Stimulated activated CD8-positive, alpha-beta memory T cell treated with anti-CD3 and anti-CD28 coated beads, Interleukin-2, amount 100 ng/mL, for 48 hours (primary cell): ENCODE results near the gene GPR89A.
"Not testable (repeated sequence)": the region's sequence is repeated elsewhere in the genome, so short reads cannot be mapped to it uniquely, and the experiment has no call there.

Experiments used
- DNase-seq, 2 donors: peaks; one replicate each; pipeline ENCODE4 v3.0.0-alpha.2; 2020; ENCODE audit warnings: low read depth in 2 of 2

Gene GPR89A

GRCh38 chr1:145607833-145608733 lies at the start of gene GPR89A:
Gene GPR89A, plus strand, starts transcription at chr1:145607988. Its CDS starts 146 bp downstream, at chr1:145608134.
- peak; percentile 91 to 94 for DNase-seq

- not testable (repeated sequence) for DNase-seq
These were observed 21.0 kb upstream of the GPR89A start for GRCh38 chr1:145586820-145587219.

DNA sequence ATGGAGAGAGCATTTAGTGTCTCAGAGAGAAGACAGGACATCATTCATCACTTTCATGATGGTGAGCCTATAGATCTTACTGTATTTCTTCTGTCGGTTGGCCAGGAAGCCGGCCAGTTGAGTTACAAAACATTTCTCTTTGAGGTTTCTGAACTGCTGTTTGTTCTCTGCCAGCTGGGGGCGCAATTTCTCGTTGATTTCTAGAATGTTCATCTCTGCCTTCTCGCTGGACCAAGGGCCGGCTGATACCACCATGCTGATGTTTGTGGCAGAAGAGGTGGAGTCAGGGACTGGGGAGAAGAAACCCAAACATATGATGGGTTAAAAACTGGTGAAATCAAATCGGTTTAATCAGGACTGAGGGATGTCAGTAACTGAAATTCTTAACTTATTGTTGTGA lies 17.0 kb upstream of the GPR89A start:
- DNase-seq: peak; percentile 8 to 40

DNA sequence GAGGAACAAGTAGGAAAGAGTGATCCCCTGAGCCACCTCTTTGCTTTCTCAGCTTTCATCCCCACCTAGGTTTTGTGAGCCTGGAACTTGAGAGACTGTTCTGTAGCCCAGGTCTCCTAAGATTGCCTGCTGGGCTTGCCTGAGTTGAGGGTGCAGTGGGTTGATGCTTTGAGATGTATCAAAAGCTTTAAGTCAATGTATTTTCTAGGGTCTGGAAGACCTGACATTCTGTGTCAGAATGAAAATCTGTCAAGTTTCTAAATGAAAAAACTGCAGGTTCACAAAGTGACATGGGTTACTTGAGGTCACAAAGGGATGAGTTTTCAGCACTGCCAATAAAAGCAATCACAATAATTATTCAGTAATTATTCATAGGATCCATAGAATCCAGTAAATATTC lies 15.4 kb upstream of the GPR89A start:
- DNase-seq: not testable (repeated sequence)

DNA sequence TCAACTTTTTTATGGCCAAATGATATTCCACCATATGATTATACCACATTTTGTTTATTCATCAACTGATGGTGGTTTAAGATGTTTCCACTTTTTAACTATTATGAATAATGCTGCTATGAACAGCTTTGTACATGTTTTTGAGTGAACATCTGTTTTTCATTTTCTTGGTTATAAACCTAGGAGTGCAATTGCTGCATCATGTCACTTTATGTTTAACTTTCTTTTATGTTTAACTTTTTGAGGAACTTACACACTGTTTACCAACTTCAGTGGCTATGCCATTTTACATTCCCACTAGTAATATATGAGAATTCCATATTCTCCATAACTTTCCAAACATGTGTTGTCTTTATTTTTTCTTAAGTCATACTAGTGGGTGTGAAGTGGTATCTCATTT lies 12.4 kb upstream of the GPR89A start:
- DNase-seq: not testable (repeated sequence)

GRCh38 chr1:145596236-145596635 lies 11.6 kb upstream of the GPR89A start:
- not testable (repeated sequence) for DNase-seq

GRCh38 chr1:145599426-145599825 lies 8.4 kb upstream of the GPR89A start:
- not testable (repeated sequence) for DNase-seq

- DNase-seq: no peak
These were observed 6.2 kb upstream of the GPR89A start for GRCh38 chr1:145601593-145601992.

GRCh38 chr1:145606840-145607239 lies 948 bp upstream of the GPR89A start:
- not testable (repeated sequence) for DNase-seq

DNA sequence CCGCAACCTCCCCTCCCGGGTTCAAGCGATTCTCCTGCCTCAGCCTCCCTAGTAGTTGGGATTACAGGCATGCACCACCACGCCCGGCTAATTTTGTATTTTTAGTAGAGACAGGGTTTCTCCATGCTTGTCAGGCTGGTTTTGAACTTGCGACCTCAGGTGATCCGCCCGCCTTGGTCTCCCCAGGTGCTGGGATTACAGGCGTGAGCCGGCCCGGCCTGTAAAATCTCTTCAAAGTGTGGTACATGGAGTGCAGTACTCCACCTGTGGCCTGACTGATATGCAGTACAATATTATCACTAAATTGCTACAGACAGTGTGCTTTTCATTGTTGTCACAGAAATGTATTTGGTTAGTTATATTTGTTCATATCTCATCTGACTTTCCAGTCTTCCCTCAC lies 499 bp upstream of the GPR89A start:
- not testable (repeated sequence) for DNase-seq

DNA sequence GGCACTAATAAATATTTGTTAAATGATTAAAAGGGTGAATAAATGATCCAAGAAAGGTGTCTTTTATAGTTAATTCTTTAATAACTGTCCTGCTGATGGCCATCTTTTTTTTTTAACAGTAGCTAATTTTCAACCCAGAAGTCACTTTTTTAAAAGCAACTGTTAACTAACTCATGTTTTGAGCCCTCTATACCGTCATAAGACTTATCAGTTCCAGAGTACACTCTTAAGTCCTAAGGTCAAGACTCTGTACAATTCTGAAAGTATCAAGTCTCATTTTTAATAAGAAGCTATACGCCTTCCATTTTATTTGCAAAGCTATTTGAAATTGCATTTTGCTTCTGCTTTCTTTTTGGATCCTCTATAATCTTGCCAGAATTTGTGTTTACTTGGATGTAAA lies 3.0 kb downstream of the GPR89A start:
- not testable (repeated sequence) for DNase-seq

DNA sequence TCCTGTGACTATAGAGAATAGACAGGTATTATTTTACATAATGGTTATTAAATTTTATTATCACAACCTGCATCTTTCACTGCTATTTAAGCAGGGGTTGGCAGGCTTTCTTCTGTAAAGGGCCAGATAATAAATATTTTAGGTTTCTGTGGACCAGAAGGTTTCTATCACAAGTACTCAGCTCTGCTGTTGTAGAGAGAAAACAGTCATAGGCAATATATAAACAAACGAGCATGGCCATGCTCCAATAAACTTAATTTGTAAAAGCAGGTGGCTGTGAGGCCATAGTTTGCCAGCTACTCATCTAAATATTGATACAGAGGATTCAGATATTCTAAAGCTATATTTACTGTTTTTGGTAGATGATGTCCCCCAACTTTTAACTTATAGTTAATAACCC lies 12.3 kb downstream of the GPR89A start:
- not testable (repeated sequence) for DNase-seq

- DNase-seq: not testable (repeated sequence)
These were observed 14.4 kb downstream of the GPR89A start for GRCh38 chr1:145622177-145622576.

- not testable (repeated sequence) for DNase-seq
These were observed 28.4 kb downstream of the GPR89A start for GRCh38 chr1:145636237-145636636.

GRCh38 chr1:145641886-145642285 lies 34.1 kb downstream of the GPR89A start:
- DNase-seq: not testable (repeated sequence)

DNA sequence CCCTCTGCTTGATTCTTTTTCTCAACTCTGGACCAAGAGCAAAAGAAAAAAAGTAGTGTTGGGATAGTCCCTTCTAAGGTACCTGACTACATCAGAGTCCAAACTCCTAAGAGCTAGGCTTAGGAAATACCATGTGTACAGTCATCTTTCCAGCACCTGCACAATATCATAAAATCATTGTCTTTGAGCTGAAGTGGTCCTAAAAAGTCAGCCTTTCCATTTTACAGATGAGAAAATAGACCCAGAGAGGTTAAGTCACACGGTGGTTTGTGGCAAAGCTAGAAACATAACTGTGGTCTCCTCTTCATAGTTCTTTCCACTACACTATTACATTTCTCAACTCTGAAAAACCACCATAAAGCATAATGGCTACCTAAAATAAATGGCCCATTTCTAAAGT lies 36.2 kb downstream of the GPR89A start:
- not testable (repeated sequence) for DNase-seq

- DNase-seq: not testable (repeated sequence)
These were observed 48.6 kb downstream of the GPR89A start for GRCh38 chr1:145656245-145656943.

GRCh38 chr1:145662502-145662901 lies 54.7 kb downstream of the GPR89A start:
- not testable (repeated sequence) for DNase-seq

- not testable (repeated sequence) for DNase-seq
These were observed 57.2 kb downstream of the GPR89A start for GRCh38 chr1:145665015-145665414.

DNA sequence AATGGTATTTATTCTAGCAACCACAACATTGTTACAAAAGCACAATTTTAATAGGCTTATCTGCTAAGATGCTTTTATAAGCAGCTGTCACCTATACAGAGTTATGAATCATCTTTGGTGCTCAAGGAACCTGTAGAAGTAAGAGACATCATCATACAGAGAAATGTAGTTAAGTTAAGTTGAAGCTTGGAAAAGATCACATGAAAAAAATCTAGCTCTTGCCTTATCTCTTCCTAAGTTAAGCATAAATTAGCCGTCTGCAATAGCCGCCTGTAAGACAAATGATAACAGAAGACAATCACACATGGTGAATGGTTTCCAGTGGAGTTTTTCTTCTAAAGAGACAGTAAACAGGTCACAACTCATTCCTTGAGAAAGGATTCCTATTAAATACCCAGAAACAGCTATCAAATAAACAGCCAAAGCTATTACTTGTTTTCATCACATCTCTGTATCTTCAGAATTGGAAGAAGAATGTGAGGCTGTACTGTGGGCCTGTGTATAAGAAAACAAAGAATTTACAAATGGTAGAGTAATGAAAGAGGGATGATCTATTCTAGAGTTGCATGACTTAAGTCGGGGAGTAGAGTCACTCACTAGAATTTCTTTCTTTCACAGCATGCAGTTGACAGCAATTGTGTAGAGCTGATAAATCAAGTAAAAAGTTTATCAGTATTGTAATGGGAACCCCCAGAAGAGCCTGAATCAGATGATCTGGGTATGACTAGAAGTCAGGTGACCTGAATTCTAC lies 63.4 kb downstream of the GPR89A start:
- DNase-seq: not testable (repeated sequence)

- not testable (repeated sequence) for DNase-seq
These were observed 65.4 kb downstream of the GPR89A start for GRCh38 chr1:145673217-145673616.

DNA sequence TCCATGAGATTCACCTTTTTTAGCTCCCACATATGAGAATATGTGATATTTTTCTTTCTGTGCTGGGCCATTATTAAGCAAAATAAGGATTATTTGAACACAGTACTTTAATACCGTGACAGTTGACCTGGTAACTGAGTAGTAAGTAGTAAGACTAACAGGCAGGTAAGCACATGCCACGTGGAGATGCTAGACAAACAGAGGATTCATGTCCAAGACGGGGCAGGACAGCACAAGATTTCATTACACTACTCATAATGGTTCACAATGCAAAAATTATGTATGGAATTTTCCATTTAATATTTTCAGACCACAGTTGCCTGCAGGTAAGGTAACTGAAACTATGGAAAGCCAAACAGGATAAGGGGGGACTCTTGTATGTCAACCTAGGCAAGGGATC lies 77.1 kb downstream of the GPR89A start:
- DNase-seq: not testable (repeated sequence)
